Lower leg skin (tissue), 3 donors: ENCODE data around the gene ABCC9.

Source experiments
- CTCF ChIP-seq, 3 donors: fragments of 450-650 bp; IDR thresholded peaks; one replicate each; pipeline ENCODE4 v1.5.1; 2016; ENCODE audit warnings: antibody characterized with exemption in 3 of 3, mild to moderate bottlenecking in 3 of 3, moderate library complexity in 2 of 3
- POLR2A ChIP-seq, 2 donors: fragments of 450-650 bp; IDR thresholded peaks; one replicate each; pipeline ENCODE4 v1.6.1; 2016 to 2017; ENCODE audit warnings: antibody characterized with exemption in 2 of 2, mild to moderate bottlenecking in 1 of 2, moderate library complexity in 1 of 2

GRCh38 chr12:21989819-21990412, 48.7 kb upstream of the ABCC9 start:
- TF ChIP-seq CTCF (IDR thresholded peaks at IDR 0.05), result no peak
- TF ChIP-seq POLR2A (IDR thresholded peaks at IDR 0.05), result no peak
